ENCODE data around the gene HAGH. TPM values are rescaled to one million over a fixed set of nuclear protein-coding genes. Genes with fewer than 3 reads are reported as not detected.

Gene HAGH
- total and polyA plus RNA-seq, 10 of the 15 experiments (the other 5 are each of a cell fraction or from before 2014, with no cell fraction given) = 2.0 to 50.1 (median 22.4) TPM

GRCh38 chr16:1771188-1771863, 55.3 kb downstream of the HAGH start, which contains the start of gene NME3 (continued):
- TF ChIP-seq DPF2 (IDR thresholded peaks at IDR 0.05) (0 out of 2 replicates have a peak, but pooled peaks have one; percentile 23), LARP7 (IDR thresholded peaks at IDR 0.05) (peak; percentile 35), BCL11A (IDR thresholded peaks at IDR 0.05; ENCODE audit: low read depth, low read length) (no peak), SIN3A (IDR thresholded peaks at IDR 0.05; ENCODE audit: low read depth, low read length) (no peak; the same call in 1 of the 2 replicates), SMC3 (IDR thresholded peaks at IDR 0.05; ENCODE audit: borderline replicate concordance, low read length) (no peak), ZZZ3 (IDR thresholded peaks at IDR 0.05; ENCODE audit: control insufficient read depth, insufficient read length, low read depth) (no peak), MTA2 (IDR thresholded peaks at IDR 0.05; ENCODE audit: low read depth) (no peak), ZNF274 (IDR thresholded peaks at IDR 0.05; ENCODE audit: insufficient read depth, insufficient read length) (no peak), POLR2A (IDR thresholded peaks at IDR 0.05; ENCODE audit: low read depth, low read length) (peak; percentile 54; the same call in 1 of the 2 replicates), NR2F1 (conservative IDR thresholded peaks at IDR 0.05) (peak; percentile 56; the same call in 1 of the 2 replicates), EZH2 (IDR thresholded peaks at IDR 0.05; ENCODE audit: borderline replicate concordance, control insufficient read depth, low read depth, low read length) (no peak), ZBTB33 (IDR thresholded peaks at IDR 0.05) (no peak), IRF4 (IDR thresholded peaks at IDR 0.05; ENCODE audit: low read depth, low read length) (no peak), JUND (IDR thresholded peaks at IDR 0.05; ENCODE audit: low read depth, low read length) (no peak), NKRF (conservative IDR thresholded peaks at IDR 0.05) (peak; percentile 78), USF1 (IDR thresholded peaks at IDR 0.05; ENCODE audit: borderline replicate concordance, extremely low read length, insufficient read depth, low read depth, low read length) (no peak), ATF2 (IDR thresholded peaks at IDR 0.05; ENCODE audit: low read length) (no peak), SIX5 (IDR thresholded peaks at IDR 0.05; ENCODE audit: low read depth, low read length, severe bottlenecking) (no peak), SREBF1 (IDR thresholded peaks at IDR 0.05; ENCODE audit: low read length) (no peak), ZBTB4 (CRISPR knock-in tag; IDR thresholded peaks at IDR 0.05) (no peak), SRF (IDR thresholded peaks at IDR 0.05; ENCODE audit: low read depth in 2 of 2, low read length in 2 of 2) (no peak), SMAD1 (IDR thresholded peaks at IDR 0.05; ENCODE audit: low read depth, partially characterized antibody) (no peak)
